Measurements from ENCODE around the gene ARHGEF10L.
"Not testable (repeated sequence)": the region's sequence is repeated elsewhere in the genome, so short reads cannot be mapped to it uniquely, and the experiment has no call there.

The ARHGEF10L gene

DNA sequence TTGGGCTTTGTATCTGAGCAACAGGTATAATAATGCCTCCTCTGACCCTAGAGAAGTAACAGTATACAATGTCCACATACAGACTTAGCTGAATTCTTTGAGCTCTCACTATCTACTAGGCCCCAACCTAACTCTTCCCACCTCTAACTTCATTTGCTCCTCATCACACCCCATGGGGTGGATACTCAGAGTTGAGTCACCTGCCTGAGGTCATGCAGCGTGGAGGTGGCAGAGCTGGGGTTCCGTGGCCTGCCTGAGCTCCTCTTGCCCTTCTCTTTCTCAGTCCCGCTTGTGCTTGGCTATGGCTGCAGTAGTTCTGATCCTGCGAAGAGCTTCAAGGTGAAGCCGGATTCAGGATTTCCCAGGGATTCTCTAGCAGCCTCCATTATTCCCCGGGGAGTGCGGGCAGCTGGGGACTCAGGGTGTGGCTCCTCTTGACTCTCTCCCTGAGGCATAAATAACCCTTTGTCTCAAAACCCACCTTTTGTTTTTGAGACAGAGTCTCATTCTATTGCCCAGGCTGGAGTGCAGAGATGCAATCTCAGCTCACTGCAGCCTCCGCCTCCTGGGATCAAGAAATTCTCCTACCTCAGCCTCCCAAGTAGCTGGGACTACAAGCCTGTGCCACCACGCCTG lies 185.7 kb downstream of the ARHGEF10L start:
- no peak for DNase-seq

DNA sequence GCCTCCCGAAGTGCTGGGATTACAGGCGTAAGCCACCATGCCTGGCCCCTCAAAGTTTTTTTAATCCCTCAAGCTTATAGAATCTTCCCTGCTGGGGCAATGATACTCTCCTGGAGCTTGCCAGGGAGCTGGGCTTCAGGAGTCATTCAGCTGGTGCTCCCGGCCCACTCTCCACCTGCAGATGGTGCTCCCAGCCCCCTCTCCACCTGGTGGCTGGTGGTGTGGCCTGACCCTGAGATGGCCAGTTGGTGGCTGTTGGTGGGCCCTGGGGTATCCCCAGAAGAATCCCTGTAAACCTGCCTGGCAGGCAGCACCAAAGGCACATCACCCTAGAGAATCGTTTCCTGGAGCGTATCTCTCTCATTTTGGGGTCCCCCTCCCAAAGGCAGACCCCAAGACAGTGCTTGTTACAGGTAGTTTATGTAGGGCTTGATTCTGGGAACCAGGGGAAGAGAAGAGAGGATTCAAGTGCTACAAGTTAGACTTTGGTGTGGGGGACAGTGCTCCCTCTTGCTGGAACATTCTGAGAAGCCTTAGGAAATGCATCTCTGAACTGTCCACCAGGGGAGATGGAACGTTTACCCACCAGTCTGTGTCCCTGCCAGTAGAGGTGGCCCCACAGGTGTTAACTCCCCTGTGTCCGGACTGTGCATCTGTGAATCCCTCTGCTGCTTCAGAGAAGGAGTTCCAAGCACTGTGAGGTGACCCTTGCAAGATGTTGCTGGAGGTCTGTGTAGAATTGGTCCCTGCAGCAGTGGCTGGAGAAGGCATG lies 186.5 kb downstream of the ARHGEF10L start:
- DNase-seq, result no peak

DNA sequence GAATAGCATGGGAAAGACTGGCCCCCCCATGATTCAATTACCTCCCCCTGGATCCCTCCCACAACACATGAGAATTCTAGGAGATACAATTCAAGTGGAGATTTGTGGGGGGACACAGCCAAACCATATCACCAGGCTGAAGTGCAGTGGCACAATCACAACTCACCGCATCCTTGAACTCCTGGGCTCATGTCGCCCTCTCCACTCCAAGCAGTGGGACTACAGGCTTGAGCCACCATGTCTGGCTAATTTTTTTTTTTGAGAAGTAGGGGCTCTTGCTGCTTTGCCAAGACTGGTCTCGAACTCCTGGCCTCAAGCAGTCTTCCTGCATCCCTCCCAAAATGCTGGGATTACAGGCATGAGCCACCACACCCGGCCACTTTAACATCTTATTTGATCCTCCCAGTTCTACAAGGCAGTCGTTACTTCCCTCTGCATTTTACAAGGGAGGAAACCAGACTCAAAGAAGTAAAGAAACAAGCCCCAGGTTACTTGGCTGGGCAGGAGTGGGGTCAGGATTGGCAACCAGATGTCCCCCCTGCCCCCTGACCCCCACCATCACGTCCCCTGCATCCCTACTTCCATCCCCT lies 188.7 kb downstream of the ARHGEF10L start:
- DNase-seq, result no peak

DNA sequence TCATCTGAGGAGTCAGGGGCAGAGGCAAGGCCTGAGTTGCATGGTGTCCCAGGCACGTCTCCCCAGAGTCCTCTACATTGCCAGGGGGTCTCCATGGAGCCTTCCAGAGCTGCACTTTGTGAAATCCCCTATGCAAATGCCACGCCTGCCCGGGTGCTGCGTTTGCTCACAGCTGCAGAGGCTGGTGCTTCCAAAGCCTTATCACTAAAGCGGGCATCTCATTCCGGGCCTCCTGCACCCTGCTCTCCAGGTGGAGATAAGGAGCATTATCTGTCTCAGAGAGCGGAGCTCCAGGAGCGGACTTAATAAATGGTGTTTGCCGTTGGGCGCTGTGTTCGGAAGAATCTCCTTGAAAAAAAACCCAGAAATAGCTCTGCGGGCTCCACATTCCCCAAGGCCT lies 189.8 kb downstream of the ARHGEF10L start:
- DNase-seq, result no peak

DNA sequence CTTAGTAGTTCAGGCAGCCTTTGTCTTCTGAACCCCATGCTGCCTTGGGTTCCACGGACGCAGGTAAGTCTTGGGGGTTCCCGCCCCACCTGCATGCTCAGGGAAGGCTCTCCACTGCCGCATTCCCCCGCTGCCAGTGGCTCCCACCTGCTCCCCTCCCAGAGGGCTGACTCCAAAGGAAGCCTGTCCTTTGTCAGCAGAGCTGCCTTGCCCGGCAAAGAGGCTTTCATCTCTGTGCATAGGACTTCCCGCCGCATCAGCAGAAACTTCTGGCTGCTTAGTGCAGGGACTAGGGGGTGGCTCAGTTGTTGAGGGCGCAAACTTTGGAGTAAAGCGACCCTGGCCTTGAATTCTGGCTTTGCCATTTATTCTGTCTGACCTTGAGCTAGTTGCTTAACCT lies 190.4 kb downstream of the ARHGEF10L start:
- no peak for DNase-seq

DNA sequence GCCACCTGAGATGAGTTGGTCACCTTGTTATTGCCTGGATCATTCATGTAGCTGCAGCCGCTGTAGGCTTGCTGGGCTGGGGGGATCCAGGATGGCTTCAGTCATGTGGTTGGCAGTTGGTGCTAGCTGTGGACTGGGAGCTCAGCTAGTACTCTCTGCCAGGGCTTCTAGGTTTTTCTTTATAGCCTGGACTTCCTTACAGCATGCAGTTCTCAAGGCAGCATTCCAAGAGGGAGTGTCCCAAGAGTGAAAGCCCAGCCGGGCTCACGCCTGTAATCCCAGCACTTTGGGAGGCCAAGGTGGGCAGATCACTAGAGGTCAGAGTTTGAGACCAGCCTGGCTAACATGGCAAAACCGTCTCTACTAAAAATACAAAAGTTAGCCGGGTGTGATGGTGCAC lies 192.0 kb downstream of the ARHGEF10L start:
- DNase-seq, result no peak

DNA sequence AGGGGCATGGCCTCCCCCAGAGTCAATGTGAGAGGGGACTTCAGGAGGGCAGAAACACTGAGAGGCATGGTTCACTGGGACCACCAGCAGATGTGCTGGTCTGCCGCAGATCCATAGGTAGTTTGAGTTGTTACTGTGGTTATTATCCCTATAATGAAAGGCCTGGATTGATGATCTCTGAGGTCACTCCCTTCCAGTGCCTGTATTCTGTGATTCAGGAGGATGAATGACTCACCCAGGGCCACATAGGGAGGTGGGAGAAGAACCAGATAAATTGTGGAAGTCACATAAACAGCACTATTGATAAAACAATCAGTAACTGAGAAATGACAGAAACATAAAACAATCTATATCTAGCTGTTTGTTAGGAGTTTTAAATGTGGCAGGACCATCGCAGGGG lies 193.0 kb downstream of the ARHGEF10L start:
- no peak for DNase-seq

DNA sequence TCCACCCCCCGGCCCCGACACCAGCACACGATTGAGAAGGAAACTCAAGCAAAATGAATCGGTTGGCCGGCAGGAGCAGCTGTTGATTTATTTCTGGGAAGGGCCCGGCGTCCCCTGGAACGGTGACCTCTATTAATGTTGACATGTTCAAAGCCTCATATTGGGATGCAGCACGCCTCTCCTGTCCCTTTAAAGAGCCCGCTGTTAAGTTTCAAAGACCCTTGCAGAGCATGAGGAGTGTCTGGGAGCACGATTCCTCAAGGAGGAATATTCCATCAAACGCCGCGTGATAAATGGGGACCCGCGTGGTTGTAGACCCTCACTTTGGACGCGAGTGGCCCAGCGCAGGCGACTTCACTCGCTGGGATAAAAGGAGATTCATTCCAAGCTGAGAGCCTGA lies 194.2 kb downstream of the ARHGEF10L start:
- DNase-seq, result no peak

DNA sequence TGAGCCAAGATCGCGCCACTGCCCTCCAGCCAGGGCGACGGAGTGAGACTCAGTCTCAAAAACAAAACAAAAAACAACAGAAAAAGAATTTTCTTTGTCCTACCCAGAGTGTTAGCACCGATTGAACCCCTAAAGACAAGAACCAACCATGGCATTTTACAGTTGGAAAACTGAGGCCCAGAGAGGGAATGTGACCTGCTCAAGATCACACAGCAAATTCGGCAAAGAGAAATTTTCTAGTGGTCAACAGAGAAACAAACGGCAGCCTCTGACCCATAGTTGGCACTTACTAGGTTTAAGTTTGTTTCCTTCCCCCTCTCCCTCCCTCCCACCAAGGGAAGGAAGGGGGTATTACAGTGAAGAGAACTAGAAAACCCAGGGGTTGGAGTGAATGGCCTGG lies 195.1 kb downstream of the ARHGEF10L start:
- DNase-seq, result no peak

DNA sequence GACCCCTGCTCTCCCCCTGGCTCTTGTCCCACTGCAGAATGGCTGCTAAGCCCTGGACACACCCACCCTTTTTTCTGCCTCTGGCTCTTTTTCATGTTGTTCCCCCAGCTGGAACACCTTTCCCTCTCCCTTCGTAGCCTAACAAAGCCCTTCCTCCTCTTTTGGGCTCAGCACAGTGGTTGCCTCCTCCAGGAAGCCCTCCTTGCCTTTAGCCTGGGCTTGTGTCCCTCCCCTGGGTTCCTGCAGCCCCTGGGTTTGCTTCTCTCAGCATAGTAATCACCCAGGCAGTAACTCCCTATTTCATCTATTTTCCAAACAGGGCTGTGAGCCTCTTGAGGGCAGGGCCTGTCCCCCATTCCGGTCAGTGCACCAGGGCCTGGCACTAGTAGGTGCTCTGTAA lies 195.8 kb downstream of the ARHGEF10L start:
- no peak for DNase-seq

DNA sequence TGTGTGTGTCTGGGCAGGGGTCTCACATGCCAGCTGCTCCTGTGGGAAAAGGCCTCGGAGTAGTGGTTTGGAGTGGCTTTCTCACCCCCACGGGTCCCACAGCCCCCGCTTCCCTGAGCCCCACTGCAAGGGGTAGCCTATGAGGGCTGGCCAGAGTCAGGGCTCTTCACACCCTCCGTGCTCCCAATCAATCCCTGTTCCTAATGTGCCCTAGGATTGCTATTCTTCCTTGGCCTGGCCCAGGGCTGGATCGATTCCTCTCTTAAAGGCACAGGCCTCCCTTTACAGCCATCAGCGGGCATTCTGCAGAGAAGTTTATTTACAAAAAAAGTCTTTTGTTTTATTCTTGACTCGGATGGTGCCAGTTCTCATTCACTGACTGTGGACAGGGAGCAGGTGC lies 196.3 kb downstream of the ARHGEF10L start:
- no peak for DNase-seq

DNA sequence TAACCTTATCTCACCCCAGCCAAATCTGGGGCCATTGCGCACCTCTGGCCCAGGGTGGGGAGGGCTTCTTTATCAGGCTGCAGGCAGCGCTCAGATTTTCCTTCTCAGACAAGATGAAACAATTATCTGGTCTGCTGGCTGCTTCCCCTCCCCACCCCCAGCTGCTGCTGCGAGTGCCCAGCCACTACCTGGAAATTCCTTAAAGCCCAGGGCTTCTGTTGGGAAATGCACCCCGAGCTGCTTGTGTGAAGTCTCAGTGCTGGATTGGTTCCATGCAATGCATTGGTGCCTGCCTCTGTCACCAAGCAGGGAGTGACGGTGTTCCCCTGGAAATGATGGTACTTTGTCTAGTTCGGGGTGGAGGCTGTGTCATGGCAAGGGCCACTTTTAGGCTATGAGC lies 197.1 kb downstream of the ARHGEF10L start:
- DNase-seq, result no peak

DNA sequence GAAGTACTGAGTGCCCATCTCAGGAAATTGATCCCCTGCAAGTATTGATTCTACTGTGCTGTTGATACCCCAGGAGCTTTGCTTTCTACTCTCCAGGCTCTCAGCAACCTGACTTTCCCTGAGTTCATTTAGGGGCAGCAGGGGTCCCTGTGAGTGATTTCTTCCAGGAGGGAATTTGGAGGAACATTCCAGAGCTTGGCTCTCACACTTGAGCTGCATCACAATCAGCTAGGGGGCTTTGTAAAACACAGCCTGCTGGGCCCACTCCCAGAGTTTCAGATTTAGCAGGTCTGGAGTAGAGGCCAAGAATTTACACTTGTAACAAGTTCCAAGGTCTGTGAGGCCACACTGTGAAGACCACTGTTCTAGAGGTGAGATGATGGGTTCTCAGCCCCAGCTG lies 199.6 kb downstream of the ARHGEF10L start:
- no peak for DNase-seq

DNA sequence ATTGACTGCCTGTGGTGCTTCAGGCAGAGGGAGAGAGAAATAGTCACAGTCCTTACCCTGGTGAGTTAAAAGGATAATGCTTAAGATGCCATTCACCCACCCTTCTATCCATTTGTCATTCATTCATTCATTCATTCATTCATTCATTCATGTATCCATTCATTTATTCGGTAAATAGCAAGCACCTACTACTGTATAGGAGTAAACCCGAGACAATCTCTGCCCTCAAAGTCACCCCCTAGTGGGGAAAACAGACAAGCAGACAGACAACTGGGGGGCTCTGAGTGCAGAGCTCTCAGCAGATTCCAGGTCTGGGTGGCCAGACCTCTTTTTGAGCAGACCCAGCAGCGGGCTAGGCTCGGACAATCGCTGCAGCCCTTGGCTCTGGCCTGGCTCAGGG lies 201.6 kb downstream of the ARHGEF10L start:
- DNase-seq, result no peak

DNA sequence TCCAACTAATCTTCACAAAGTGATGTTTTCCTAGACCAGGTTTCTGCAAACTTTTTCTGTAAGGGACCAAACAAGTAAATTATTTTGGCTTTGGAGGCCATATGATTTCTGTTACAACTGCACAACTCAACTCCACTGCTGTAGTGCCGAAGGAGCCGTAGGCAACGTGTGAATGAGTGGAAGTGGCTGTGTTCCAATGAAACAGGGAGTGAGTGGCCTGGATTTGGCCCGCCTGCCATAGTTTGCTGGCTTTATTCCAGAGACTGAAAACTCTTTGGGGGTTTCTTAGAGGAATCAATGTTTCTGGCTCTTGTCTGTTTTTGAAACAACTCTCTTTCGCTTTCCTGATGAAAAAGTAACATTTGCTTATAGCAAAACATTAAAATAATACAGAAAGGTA lies 203.1 kb downstream of the ARHGEF10L start:
- DNase-seq, result no peak

DNA sequence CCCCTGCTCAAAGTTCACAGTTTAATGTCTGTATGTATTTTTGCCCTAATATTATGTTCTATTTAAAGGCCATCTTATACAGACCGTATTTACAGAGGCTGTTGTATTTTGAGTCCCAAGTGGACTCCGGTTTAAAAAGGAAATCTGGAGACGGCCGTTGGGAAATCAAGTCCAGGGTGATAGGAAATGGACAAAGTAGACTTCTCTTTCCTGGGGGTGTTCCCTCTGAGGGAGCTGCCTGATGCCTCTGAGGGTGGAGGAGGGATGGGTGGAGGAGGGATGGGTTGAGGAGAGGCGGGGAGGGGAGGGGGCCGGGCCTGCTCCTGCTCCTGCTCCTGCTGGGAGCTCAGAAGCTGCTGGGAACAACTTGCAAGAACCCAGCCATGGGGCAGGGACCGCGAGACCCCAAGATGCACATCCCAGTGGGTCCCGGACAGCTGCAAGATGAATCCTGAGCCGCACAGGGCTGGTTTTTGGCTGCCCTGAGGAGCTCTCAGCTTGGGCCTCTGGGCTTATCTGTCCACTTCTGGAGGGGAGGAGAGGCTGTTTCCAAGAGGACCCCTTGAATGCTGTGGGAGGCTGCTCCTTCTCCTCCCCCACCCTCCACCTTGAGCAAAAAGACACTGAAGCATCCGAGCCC lies 203.6 kb downstream of the ARHGEF10L start:
- DNase-seq, result no peak

DNA sequence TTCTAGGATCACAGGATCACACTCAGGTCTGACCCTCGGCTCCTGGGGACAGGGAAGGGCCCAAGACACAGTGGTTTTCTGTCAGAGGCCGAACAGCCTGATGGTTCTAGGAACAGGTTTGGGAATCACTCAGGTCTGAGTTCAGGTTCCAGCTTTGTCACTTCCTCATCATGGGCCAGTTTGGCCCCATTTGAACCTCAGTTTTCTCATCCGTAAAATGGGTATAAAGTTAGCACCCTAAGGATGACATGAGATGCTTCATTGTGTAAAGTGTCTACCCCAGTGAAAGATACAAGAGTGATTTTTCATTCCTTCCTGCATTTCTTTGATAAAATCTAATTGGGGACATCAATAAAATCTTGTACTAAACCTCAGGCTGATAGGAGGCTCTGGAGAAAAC lies 204.4 kb downstream of the ARHGEF10L start:
- DNase-seq, result no peak

DNA sequence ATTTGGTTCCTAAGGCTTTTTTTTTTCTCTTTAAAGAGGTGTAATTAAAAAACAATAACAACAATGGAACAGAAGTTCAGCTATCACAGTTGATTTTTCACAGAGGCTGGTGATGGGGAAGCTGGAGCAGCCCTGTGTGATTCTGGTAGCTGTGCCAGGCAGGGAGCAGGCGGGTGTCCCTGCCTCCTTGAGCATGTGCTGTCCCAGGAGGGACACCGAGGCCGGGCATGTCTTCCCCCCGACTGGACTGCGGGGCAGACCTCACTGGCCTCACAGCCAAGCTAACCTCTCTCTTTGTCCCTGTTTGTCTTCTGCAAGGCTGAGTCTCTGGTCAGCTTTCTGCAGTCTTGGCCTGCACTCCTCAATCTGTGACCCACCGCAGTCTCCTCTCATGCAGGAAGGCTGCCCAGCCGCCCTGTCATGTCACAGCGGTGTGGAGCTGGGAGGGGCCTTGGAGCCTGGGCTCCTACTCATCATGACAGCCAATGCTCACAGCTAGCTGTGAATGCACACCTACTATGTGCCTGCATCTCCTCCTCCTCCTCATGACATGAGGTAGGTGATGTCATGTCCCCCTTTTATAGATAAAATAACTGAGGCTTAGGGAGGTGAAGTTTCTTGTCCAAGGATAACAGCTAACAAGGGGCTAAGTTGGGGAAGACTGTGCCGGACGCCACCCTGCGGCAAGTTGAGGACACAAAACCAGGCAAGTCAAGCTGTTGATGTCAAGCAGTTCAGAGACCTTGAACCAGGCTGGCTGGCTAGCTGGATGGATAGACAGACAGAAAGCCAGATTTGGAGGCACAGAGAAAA lies 205.4 kb downstream of the ARHGEF10L start:
- DNase-seq, result no peak

DNA sequence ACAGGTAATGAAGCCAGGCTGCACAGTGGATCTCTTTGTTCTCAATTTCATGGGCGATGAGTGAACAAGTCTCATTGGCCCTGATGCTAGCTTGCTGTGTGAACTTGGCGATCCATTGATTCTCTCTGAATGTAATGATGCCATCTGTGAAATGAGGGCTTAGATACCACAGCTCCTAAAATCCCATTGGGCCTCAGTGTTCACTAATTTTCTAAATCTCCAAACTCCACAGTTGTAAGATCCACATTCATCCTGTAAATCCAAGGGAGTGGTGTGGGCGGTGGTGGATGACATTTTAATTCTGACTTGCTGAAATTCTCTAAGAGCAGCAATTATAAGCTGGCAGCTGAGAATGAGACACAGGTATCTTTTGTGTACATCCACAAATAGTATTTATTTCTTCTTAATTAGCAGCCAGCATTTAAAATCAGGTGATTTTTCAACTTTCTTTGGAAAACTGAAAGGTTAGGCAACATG lies 206.0 kb downstream of the ARHGEF10L start:
- no peak for DNase-seq

DNA sequence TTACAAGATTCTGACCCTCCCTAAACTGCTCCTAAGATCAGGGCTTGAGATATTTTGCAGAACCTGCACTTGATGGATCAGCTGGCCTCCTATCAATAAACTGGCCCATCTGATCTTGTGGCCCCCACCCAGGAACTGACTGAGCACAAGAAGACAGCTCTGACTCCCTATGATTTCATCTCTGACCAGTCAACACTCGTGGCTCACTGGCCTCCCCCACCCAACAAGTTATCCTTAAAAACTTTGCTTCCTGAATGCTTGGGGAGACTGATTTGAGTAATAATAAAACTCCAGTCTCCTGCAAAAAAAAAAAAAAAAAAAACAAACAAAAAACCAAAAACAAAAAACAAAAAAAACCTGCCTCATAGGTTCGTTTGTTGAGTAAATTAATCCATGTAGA lies 206.8 kb downstream of the ARHGEF10L start:
- not testable (repeated sequence) for DNase-seq

DNA sequence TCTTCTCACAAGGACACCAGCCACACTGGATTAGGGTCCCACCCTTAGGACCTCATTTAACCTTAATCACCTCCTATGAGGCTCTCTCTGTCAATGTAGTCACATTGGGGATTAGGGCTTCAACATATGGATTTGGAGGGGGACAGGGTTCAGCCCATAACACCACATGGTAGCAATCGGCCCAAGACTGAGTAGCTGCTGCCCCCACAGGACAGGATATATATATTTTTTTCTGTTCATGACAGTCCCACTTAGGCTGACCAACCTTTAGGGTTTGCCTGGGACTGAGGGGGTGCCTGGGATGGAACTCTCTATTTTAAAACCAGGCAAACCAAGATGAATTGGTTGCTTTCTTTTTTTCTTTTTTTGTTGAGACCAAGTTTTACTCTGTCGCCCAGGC lies 207.4 kb downstream of the ARHGEF10L start:
- DNase-seq, result no peak

Data from NCI-H510A (cell line).